Osteocyte (in vitro differentiated cells): ENCODE measurements around the gene ABHD17C. TPM values are rescaled to one million over a fixed set of nuclear protein-coding genes. Genes with fewer than 3 reads are reported as not detected.

Source experiments
- DNase-seq: peaks from one replicate; pipeline ENCODE4 v3.0.0; 2021; ENCODE audit warnings: mixed read lengths; ENCODE audit not compliant: unreplicated experiment; ENCODE audit errors: extremely low spot score
- H3K27ac Mint-ChIP-seq: one replicate; pipeline ENCODE4 v1.8.0; 2021; ENCODE audit warnings: mild to moderate bottlenecking, mixed read lengths; ENCODE audit not compliant: unreplicated experiment
- H3K27me3 Mint-ChIP-seq: one replicate; pipeline ENCODE4 v1.8.0; 2021; ENCODE audit warnings: mixed read lengths; ENCODE audit not compliant: unreplicated experiment
- H3K36me3 Mint-ChIP-seq: one replicate; pipeline ENCODE4 v1.8.0; 2021; ENCODE audit warnings: mixed read lengths; ENCODE audit not compliant: unreplicated experiment
- H3K4me1 Mint-ChIP-seq: one replicate; pipeline ENCODE4 v1.8.0; 2021; ENCODE audit warnings: mixed read lengths; ENCODE audit not compliant: unreplicated experiment
- H3K4me3 Mint-ChIP-seq: one replicate; pipeline ENCODE4 v1.8.0; 2021; ENCODE audit warnings: mild to moderate bottlenecking, moderate library complexity, mixed read lengths; ENCODE audit not compliant: unreplicated experiment
- H3K9me3 Mint-ChIP-seq: one replicate; pipeline ENCODE4 v1.8.0; 2021; ENCODE audit warnings: mixed read lengths; ENCODE audit not compliant: unreplicated experiment
- CTCF ChIP-seq: fragments of 200-600 bp; sonication (generic); IDR thresholded peaks from 2 replicates; pipeline ENCODE4 v1.5.0; 2021; ENCODE audit warnings: antibody characterized with exemption, mild to moderate bottlenecking, moderate library complexity
- total RNA-seq: library from RNA; stranded (reverse); gene quantifications from 2 replicates; pipeline ENCODE4 v1.2.1, GENCODE V29; 2021

The ABHD17C gene
- total RNA-seq, 1 donor from 2014 or later, result 14.4 TPM

- Mint-ChIP-seq H3K9me3 (no peaks in the 10 kb centered on the region), H3K4me3 (no peak overlapping the region), H3K4me1 (no peaks in the 10 kb centered on the region), H3K27ac (no peak overlapping the region), H3K36me3 (no peaks in the 10 kb centered on the region), H3K27me3 (peaks cover 27% of the 10 kb centered on the region)
- DNase-seq, result no peak
- TF ChIP-seq CTCF, result no peak
These were observed 26.4 kb upstream of the ABHD17C start for GRCh38 chr15:80668546-80669236.

GRCh38 chr15:80669663-80670273, 25.3 kb upstream of the ABHD17C start:
- peaks cover 24% of the 10 kb centered on the region for H3K27me3 Mint-ChIP-seq
- H3K36me3 Mint-ChIP-seq, result no peaks in the 10 kb centered on the region
- H3K27ac Mint-ChIP-seq, result no peak overlapping the region
- no peaks in the 10 kb centered on the region for H3K9me3 Mint-ChIP-seq
- H3K4me3 Mint-ChIP-seq, result no peak overlapping the region
- no peak for DNase-seq
- no peaks in the 10 kb centered on the region for H3K4me1 Mint-ChIP-seq
- no peak for TF ChIP-seq CTCF

GRCh38 chr15:80673561-80674244, 21.4 kb upstream of the ABHD17C start:
- DNase-seq, result no peak
- no peak for TF ChIP-seq CTCF
- Mint-ChIP-seq H3K9me3 (no peaks in the 10 kb centered on the region), H3K27ac (no peak overlapping the region), H3K36me3 (no peaks in the 10 kb centered on the region), H3K27me3 (peaks cover 32% of the 10 kb centered on the region), H3K4me1 (no peaks in the 10 kb centered on the region), H3K4me3 (no peak overlapping the region)

- no peak for TF ChIP-seq CTCF
- no peaks in the 10 kb centered on the region for H3K4me1 Mint-ChIP-seq
- H3K27ac Mint-ChIP-seq, result no peak overlapping the region
- H3K4me3 Mint-ChIP-seq, result no peak overlapping the region
- H3K36me3 Mint-ChIP-seq, result no peaks in the 10 kb centered on the region
- H3K9me3 Mint-ChIP-seq, result no peaks in the 10 kb centered on the region
- H3K27me3 Mint-ChIP-seq, result peaks cover 27% of the 10 kb centered on the region
- DNase-seq, result no peak
These were observed 20.9 kb upstream of the ABHD17C start for GRCh38 chr15:80674245-80674614.

GRCh38 chr15:80677041-80677440, 18.1 kb upstream of the ABHD17C start:
- no peak overlapping the region for H3K27ac Mint-ChIP-seq
- no peak for DNase-seq
- no peak for TF ChIP-seq CTCF
- H3K27me3 Mint-ChIP-seq, result peaks cover 37% of the 10 kb centered on the region
- H3K9me3 Mint-ChIP-seq, result no peaks in the 10 kb centered on the region
- no peaks in the 10 kb centered on the region for H3K36me3 Mint-ChIP-seq
- H3K4me1 Mint-ChIP-seq, result no peaks in the 10 kb centered on the region
- H3K4me3 Mint-ChIP-seq, result no peak overlapping the region
